OCI-LY1 (cell line): ENCODE measurements around the gene IL12RB1.

ENCODE experiments used
- H2AFZ ChIP-seq: fragments of 200-600 bp; sonication (generic), shearing (Covaris generic); 2 replicates; pipeline ENCODE4 v1.6.0; 2014; ENCODE audit warnings: antibody characterized with exemption, mild to moderate bottlenecking, low read length
- H3F3A ChIP-seq: fragments of 200-600 bp; sonication (generic), shearing (Covaris generic); 2 replicates; pipeline ENCODE4 v1.6.0; 2014; ENCODE audit warnings: mild to moderate bottlenecking, antibody characterized with exemption, low read length, moderate library complexity; ENCODE audit not compliant: insufficient read depth
- H3K27ac ChIP-seq: fragments of 200-600 bp; sonication (generic); 2 replicates; pipeline ENCODE4 v1.5.1; 2014; ENCODE audit warnings: low read length, mixed run types, mild to moderate bottlenecking, low read depth; ENCODE audit not compliant: poor library complexity, severe bottlenecking
- H3K27me3 ChIP-seq: fragments of 200-600 bp; sonication (generic); 2 replicates; pipeline ENCODE4 v1.6.0; 2014; ENCODE audit warnings: antibody characterized with exemption, mild to moderate bottlenecking, low read length, moderate library complexity; ENCODE audit not compliant: insufficient read depth
- H3K36me3 ChIP-seq: fragments of 200-600 bp; sonication (generic); 2 replicates; pipeline ENCODE4 v1.6.1; 2014; ENCODE audit warnings: mild to moderate bottlenecking, antibody characterized with exemption, low read length, moderate library complexity, mixed read lengths; ENCODE audit not compliant: insufficient read depth
- H3K4me1 ChIP-seq: fragments of 200-600 bp; sonication (generic); 2 replicates; pipeline ENCODE4 v1.5.1; 2014; ENCODE audit warnings: mild to moderate bottlenecking, low read length, moderate library complexity; ENCODE audit not compliant: insufficient read depth, severe bottlenecking
- H3K4me2 ChIP-seq: fragments of 200-600 bp; sonication (generic), shearing (Covaris generic); 2 replicates; pipeline ENCODE4 v1.6.1; 2014; ENCODE audit warnings: low read length
- H3K4me3 ChIP-seq: fragments of 200-600 bp; sonication (generic); 2 replicates; pipeline ENCODE4 v1.5.1; 2014; ENCODE audit warnings: low read length, low read depth, mild to moderate bottlenecking, mixed read lengths; ENCODE audit not compliant: poor library complexity, severe bottlenecking
- H3K79me2 ChIP-seq: fragments of 200-600 bp; shearing (Covaris generic); 2 replicates; pipeline ENCODE4 v1.6.1; 2016; ENCODE audit warnings: mixed run types, low read length, mixed read lengths; ENCODE audit not compliant: insufficient read depth
- H3K9ac ChIP-seq: fragments of 200-600 bp; sonication (generic), shearing (Covaris generic); 2 replicates; pipeline ENCODE4 v1.6.1; 2014; ENCODE audit warnings: mild to moderate bottlenecking, low read length, mixed read lengths
- H3K9me2 ChIP-seq: fragments of 200-600 bp; sonication (generic), shearing (Covaris generic); 2 replicates; pipeline ENCODE4 v1.6.1; 2014; ENCODE audit warnings: low read depth, mild to moderate bottlenecking, low read length, mixed read lengths
- H3K9me3 ChIP-seq: fragments of 200-600 bp; shearing (Covaris generic); 2 replicates; pipeline ENCODE4 v1.6.1; 2014; ENCODE audit warnings: low read length, mixed read lengths
- H4K20me1 ChIP-seq: fragments of 200-600 bp; sonication (generic), shearing (Covaris generic); 2 replicates; pipeline ENCODE4 v1.6.0; 2016; ENCODE audit warnings: mild to moderate bottlenecking, low read length; ENCODE audit not compliant: insufficient read depth
- EZH2 ChIP-seq: fragments of 200-600 bp; sonication (generic), shearing (Covaris generic); IDR thresholded peaks from 2 replicates; pipeline ENCODE4 v1.8.0; 2017; ENCODE audit warnings: borderline replicate concordance, mixed run types, mild to moderate bottlenecking, antibody characterized with exemption, low read length, moderate library complexity, mixed read lengths
- TF ChIP-seq, protein P1 (sequence below): fragments of 200-600 bp; sonication (generic), shearing (Covaris generic); IDR thresholded peaks from 2 replicates; pipeline ENCODE4 v1.5.1; 2017; ENCODE audit warnings: mild to moderate bottlenecking, antibody characterized with exemption, low read length, moderate library complexity, mixed read lengths

The IL12RB1 gene

DNA sequence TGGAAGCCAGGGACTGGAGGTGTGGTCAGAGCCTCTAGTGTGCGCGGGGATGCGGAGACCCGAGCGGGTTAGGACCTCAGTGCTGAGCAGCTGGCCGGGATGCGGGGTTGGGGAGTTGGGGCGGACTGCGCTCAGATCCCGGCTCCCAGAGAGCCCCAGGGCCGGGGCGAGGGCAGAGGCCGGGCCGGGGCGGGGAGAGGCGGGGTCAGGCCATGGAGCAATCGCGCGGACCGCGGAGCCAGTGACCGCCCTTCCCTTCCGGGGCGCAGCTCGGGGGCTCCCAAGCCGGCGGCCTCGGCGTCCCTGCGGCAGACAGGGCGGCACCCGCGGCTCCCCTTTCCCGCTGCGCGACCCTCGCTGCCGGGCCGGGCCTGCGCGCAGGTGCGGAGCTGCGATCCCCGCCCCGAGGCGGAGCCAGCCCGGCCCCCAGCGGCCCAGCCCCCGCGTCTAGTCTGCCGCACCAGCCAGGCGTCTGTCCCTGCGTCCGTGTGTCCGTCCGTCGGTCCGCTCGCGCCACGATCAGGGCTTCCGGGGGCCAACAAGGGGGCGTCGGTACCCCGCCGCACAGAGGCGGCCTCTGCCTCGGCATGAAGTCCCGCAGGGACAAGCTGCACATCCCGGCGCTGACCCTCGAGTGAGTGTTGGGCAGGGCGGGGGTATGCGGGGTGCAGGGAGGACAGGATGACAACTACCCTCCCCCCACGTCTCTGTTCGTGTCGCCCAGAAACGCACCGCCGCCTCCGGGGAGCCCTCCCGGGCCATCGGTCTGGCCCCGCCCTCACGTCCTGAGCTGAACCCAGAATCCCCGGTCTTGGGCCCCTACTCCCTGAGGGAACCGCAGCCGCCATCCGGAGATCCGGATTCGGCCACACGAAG lies 23.2 kb upstream of the IL12RB1 start:
- Histone ChIP-seq H2AFZ (no peak overlapping the region), H3K27me3 (no peaks in the 10 kb centered on the region), H3K27ac (peak overlapping the region; percentile 60), H3K4me2 (peak overlapping the region; percentile 94), H3K36me3 (peaks cover 14% of the 10 kb centered on the region; the same call in 1 of the 2 replicates), H3K4me1 (peaks cover 39% of the 10 kb centered on the region), H4K20me1 (no peaks in the 10 kb centered on the region), H3K4me3 (peak overlapping the region; percentile 70), H3K9me2 (no peaks in the 10 kb centered on the region), H3K9me3 (no peaks in the 10 kb centered on the region), H3K79me2 (no peaks in the 10 kb centered on the region), H3K9ac (peak overlapping the region; percentile 75), H3F3A (peaks cover 9% of the 10 kb centered on the region; the same call in 1 of the 2 replicates)
- TF ChIP-seq, protein P1, sequence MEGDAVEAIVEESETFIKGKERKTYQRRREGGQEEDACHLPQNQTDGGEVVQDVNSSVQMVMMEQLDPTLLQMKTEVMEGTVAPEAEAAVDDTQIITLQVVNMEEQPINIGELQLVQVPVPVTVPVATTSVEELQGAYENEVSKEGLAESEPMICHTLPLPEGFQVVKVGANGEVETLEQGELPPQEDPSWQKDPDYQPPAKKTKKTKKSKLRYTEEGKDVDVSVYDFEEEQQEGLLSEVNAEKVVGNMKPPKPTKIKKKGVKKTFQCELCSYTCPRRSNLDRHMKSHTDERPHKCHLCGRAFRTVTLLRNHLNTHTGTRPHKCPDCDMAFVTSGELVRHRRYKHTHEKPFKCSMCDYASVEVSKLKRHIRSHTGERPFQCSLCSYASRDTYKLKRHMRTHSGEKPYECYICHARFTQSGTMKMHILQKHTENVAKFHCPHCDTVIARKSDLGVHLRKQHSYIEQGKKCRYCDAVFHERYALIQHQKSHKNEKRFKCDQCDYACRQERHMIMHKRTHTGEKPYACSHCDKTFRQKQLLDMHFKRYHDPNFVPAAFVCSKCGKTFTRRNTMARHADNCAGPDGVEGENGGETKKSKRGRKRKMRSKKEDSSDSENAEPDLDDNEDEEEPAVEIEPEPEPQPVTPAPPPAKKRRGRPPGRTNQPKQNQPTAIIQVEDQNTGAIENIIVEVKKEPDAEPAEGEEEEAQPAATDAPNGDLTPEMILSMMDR, result no peak
- no peak for TF ChIP-seq EZH2

GRCh38 chr19:18109341-18109732 lies 22.6 kb upstream of the IL12RB1 start:
- Histone ChIP-seq H3K27me3 (no peaks in the 10 kb centered on the region), H3K9me2 (no peaks in the 10 kb centered on the region), H3K9me3 (no peaks in the 10 kb centered on the region), H3F3A (peaks cover 9% of the 10 kb centered on the region; the same call in 1 of the 2 replicates), H3K4me1 (peaks cover 45% of the 10 kb centered on the region), H3K27ac (peak overlapping the region; percentile 60), H2AFZ (no peak overlapping the region), H3K36me3 (peaks cover 12% of the 10 kb centered on the region; the same call in 1 of the 2 replicates), H3K4me2 (peak overlapping the region; percentile 94), H3K79me2 (no peaks in the 10 kb centered on the region), H3K9ac (peak overlapping the region; percentile 75), H4K20me1 (no peaks in the 10 kb centered on the region), H3K4me3 (peak overlapping the region; percentile 70)
- TF ChIP-seq, protein P1, result no peak

- H4K20me1 ChIP-seq, result no peaks in the 10 kb centered on the region
- H3K79me2 ChIP-seq, result no peaks in the 10 kb centered on the region
- peaks cover 12% of the 10 kb centered on the region; the same call in 1 of the 2 replicates for H3K36me3 ChIP-seq
- H3K9ac ChIP-seq, result no peak overlapping the region; the same call in 1 of the 2 replicates
- H3K27me3 ChIP-seq, result no peaks in the 10 kb centered on the region
- H3F3A ChIP-seq, result peaks cover 9% of the 10 kb centered on the region; the same call in 1 of the 2 replicates
- peak overlapping the region; percentile 60 for H3K27ac ChIP-seq
- H3K9me2 ChIP-seq, result no peaks in the 10 kb centered on the region
- TF ChIP-seq, protein P1, result no peak
- TF ChIP-seq EZH2, result no peak
- no peak overlapping the region for H3K4me2 ChIP-seq
- H3K4me3 ChIP-seq, result no peak overlapping the region
- H3K4me1 ChIP-seq, result peaks cover 50% of the 10 kb centered on the region
- no peak overlapping the region for H2AFZ ChIP-seq
- no peaks in the 10 kb centered on the region for H3K9me3 ChIP-seq
Observed at GRCh38 chr19:18108897-18109296, 22.2 kb upstream of the IL12RB1 start.
